ENCODE data around the gene TGFB1. TPM values are rescaled to one million over a fixed set of nuclear protein-coding genes. Genes with fewer than 3 reads are reported as not detected.
A peak's percentile ranks its signal among the peaks of the same experiment; 100 is the strongest.
"Not testable (repeated sequence)": the region's sequence is repeated elsewhere in the genome, so short reads cannot be mapped to it uniquely, and the experiment has no call there.

The TGFB1 gene
- total RNA-seq, 1 donor from 2014 or later: 4.5 TPM

DNA sequence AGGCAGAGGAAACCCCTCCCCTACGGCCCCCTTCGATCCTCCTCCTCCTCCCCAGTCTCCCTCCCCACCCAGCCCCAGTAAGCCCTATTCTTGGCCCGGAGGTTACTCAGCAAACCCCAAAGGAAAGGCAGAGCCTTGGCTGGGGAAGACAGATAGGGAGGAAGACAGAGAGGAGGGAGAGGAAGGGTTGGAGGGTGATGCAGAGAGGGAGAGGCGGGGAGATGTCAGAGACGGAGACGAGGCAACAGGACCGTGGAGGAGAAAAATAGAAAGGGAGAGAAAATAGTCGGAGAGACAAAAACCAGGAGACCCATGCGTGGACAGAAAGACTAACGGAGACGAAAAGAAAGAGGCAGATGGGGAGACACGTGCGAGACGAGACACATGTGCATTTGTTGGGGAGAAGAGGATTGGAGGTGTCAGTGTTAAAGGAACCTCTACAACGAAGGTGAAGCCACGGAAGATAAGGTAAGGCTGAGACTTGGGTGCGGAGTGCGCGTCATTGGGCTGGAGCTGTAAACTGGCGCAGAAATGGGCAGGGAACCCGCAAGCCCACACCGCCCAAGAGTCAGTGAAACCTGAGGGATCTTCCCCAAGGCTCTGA, 2.9 kb downstream of the TGFB1 start:
- Histone ChIP-seq H3K36me3 (ENCODE audit: control insufficient read depth, insufficient read depth, low read length) (peaks cover 1% of the 10 kb centered on the region), H3K4me3 (ENCODE audit: low read depth, low read length) (peak overlapping the region; percentile 64), H3K27me3 (ENCODE audit: control insufficient read depth, insufficient read depth, low read length) (no peaks in the 10 kb centered on the region)
- DNase-seq (ENCODE audit: low read depth) (peak; percentile 44), FAIRE-seq (no peak)
- TF ChIP-seq CTCF (IDR thresholded peaks at IDR 0.05; ENCODE audit: insufficient read depth, low read length, severe bottlenecking): no peak

DNA sequence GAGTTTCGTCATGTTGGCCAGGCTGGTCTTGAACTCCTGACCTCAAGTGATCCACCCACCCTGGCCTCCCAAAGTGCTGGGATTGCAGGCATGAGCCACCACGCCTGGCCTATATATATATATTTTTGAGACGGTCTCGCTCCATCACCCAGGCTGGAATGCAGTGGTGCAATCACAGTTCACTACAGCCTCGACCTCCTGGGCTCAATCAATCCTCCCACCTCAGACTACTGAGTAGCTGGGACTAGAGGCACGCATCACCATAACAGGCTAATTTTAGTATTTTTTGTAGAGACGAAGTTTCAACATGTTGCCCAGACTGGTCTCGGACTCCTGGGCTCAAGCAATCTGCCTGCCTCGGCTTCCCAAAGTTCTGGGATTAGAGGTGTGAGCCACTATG, 6.8 kb downstream of the TGFB1 start:
- H3K36me3 ChIP-seq (ENCODE audit: control insufficient read depth, insufficient read depth, low read length): peaks cover 12% of the 10 kb centered on the region
- not testable (repeated sequence) for H3K4me3 ChIP-seq (ENCODE audit: low read depth, low read length); DNase-seq (ENCODE audit: low read depth); H3K27me3 ChIP-seq (ENCODE audit: control insufficient read depth, insufficient read depth, low read length); FAIRE-seq

GRCh38 chr19:41344162-41344561, 9.6 kb downstream of the TGFB1 start:
- Histone ChIP-seq H3K36me3 (ENCODE audit: control insufficient read depth, insufficient read depth, low read length) (peaks cover 16% of the 10 kb centered on the region), H3K4me3 (ENCODE audit: low read depth, low read length) (no peak overlapping the region), H3K27me3 (ENCODE audit: control insufficient read depth, insufficient read depth, low read length) (no peaks in the 10 kb centered on the region)
- no peak for TF ChIP-seq CTCF (IDR thresholded peaks at IDR 0.05; ENCODE audit: insufficient read depth, low read length, severe bottlenecking)
- FAIRE-seq (no peak), DNase-seq (ENCODE audit: low read depth) (no peak)

GRCh38 chr19:41341669-41342490, 11.8 kb downstream of the TGFB1 start:
- Histone ChIP-seq H3K27me3 (ENCODE audit: control insufficient read depth, insufficient read depth, low read length) (no peaks in the 10 kb centered on the region), H3K36me3 (ENCODE audit: control insufficient read depth, insufficient read depth, low read length) (peaks cover 15% of the 10 kb centered on the region), H3K4me3 (ENCODE audit: low read depth, low read length) (no peak overlapping the region)
- DNase-seq (ENCODE audit: low read depth) (no peak), FAIRE-seq (no peak)
- peak; percentile 38 for TF ChIP-seq CTCF (IDR thresholded peaks at IDR 0.05; ENCODE audit: insufficient read depth, low read length, severe bottlenecking)

DNA sequence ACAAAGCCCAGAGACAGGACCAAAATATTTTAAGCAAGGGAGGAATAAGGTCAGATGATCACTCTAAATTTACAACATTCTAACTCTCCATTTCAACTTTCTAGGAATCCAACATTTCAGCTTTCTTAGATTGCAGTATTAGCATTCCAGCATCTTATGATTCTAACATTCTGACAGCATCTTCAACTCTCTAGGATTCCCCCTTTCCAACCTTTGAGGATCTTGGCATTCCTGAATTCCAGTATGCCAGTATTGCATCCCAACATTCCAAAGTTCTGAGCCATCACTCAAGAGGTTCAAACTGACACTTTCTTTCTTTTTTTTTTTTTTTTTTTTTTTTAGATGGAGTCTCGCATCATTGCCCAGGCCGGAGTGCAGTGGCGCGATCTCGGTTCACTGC, 13.8 kb downstream of the TGFB1 start:
- no peak for FAIRE-seq
- no peak for DNase-seq (ENCODE audit: low read depth)
- peaks cover 18% of the 10 kb centered on the region for H3K36me3 ChIP-seq (ENCODE audit: control insufficient read depth, insufficient read depth, low read length)

More for the DNA sequence above, 13.8 kb downstream of the TGFB1 start:
- Histone ChIP-seq H3K4me3 (ENCODE audit: low read depth, low read length) (no peak overlapping the region), H3K27me3 (ENCODE audit: control insufficient read depth, insufficient read depth, low read length) (no peaks in the 10 kb centered on the region)
- no peak for TF ChIP-seq CTCF (IDR thresholded peaks at IDR 0.05; ENCODE audit: insufficient read depth, low read length, severe bottlenecking)

Data from bronchial epithelial cell (primary cell).